ENCODE measurements around the gene FARSA.

Gene FARSA

GRCh38 chr19:12924621-12925310, 8.7 kb downstream of the FARSA start:
- ATAC-seq: no peak

GRCh38 chr19:12922959-12923358, 10.6 kb downstream of the FARSA start:
- ATAC-seq: no peak
- TF ChIP-seq BACH2 (CRISPR knock-in tag; IDR thresholded peaks at IDR 0.05; ENCODE audit: borderline replicate concordance) (no peak), TOX (CRISPR knock-in tag; IDR thresholded peaks at IDR 0.05; ENCODE audit: borderline replicate concordance) (no peak), ZNF8 (CRISPR knock-in tag; IDR thresholded peaks at IDR 0.05) (no peak), TSHZ2 (CRISPR knock-in tag; IDR thresholded peaks at IDR 0.05) (no peak), OSR1 (CRISPR knock-in tag; IDR thresholded peaks at IDR 0.05) (no peak), GLIS3 (CRISPR knock-in tag; IDR thresholded peaks at IDR 0.05) (no peak), ARNTL (CRISPR knock-in tag; IDR thresholded peaks at IDR 0.05; ENCODE audit: borderline replicate concordance, low read depth) (no peak), PPARA (CRISPR knock-in tag; IDR thresholded peaks at IDR 0.05; ENCODE audit: borderline replicate concordance) (no peak), ZFP30 (CRISPR knock-in tag; IDR thresholded peaks at IDR 0.05) (no peak), ZC3H10 (CRISPR knock-in tag; IDR thresholded peaks at IDR 0.05) (no peak), RARB (CRISPR knock-in tag; IDR thresholded peaks at IDR 0.05) (no peak)

More at GRCh38 chr19:12924621-12925310, 8.7 kb downstream of the FARSA start:
- TF ChIP-seq PPARA (CRISPR knock-in tag; IDR thresholded peaks at IDR 0.05; ENCODE audit: borderline replicate concordance) (no peak), GLIS3 (CRISPR knock-in tag; IDR thresholded peaks at IDR 0.05) (no peak), OSR1 (CRISPR knock-in tag; IDR thresholded peaks at IDR 0.05) (no peak), ZNF8 (CRISPR knock-in tag; IDR thresholded peaks at IDR 0.05) (no peak), POU6F1 (CRISPR knock-in tag; IDR thresholded peaks at IDR 0.05; ENCODE audit: borderline replicate concordance, low read depth) (no peak), SNAI2 (CRISPR knock-in tag; IDR thresholded peaks at IDR 0.05) (no peak), ZNF565 (CRISPR knock-in tag; conservative IDR thresholded peaks at IDR 0.05; ENCODE audit: low read depth) (no peak)

- no peak for ATAC-seq
- TF ChIP-seq ZNF8 (CRISPR knock-in tag; IDR thresholded peaks at IDR 0.05) (no peak), ZNF70 (CRISPR knock-in tag; IDR thresholded peaks at IDR 0.05) (no peak), BACH2 (CRISPR knock-in tag; IDR thresholded peaks at IDR 0.05; ENCODE audit: borderline replicate concordance) (no peak), ZC3H10 (CRISPR knock-in tag; IDR thresholded peaks at IDR 0.05) (no peak), POU6F1 (CRISPR knock-in tag; IDR thresholded peaks at IDR 0.05; ENCODE audit: borderline replicate concordance, low read depth) (no peak), ARNTL (CRISPR knock-in tag; IDR thresholded peaks at IDR 0.05; ENCODE audit: borderline replicate concordance, low read depth) (no peak), PPARA (CRISPR knock-in tag; IDR thresholded peaks at IDR 0.05; ENCODE audit: borderline replicate concordance) (no peak), CSDC2 (CRISPR knock-in tag; IDR thresholded peaks at IDR 0.05) (no peak)
Observed at GRCh38 chr19:12921047-12921446, 12.5 kb downstream of the FARSA start.

- no peak for ATAC-seq
- no peak for TF ChIP-seq TSHZ2 (CRISPR knock-in tag; IDR thresholded peaks at IDR 0.05)
- no peak for TF ChIP-seq TOX (CRISPR knock-in tag; IDR thresholded peaks at IDR 0.05; ENCODE audit: borderline replicate concordance)
- TF ChIP-seq CSRNP3 (CRISPR knock-in tag; IDR thresholded peaks at IDR 0.05): no peak
- no peak for TF ChIP-seq ZC3H10 (CRISPR knock-in tag; IDR thresholded peaks at IDR 0.05)
- no peak for TF ChIP-seq ZFP30 (CRISPR knock-in tag; IDR thresholded peaks at IDR 0.05)
- no peak for TF ChIP-seq OSR1 (CRISPR knock-in tag; IDR thresholded peaks at IDR 0.05)
- TF ChIP-seq POU6F1 (CRISPR knock-in tag; IDR thresholded peaks at IDR 0.05; ENCODE audit: borderline replicate concordance, low read depth): no peak
- TF ChIP-seq CSDC2 (CRISPR knock-in tag; IDR thresholded peaks at IDR 0.05): no peak
- no peak for TF ChIP-seq ARNTL (CRISPR knock-in tag; IDR thresholded peaks at IDR 0.05; ENCODE audit: borderline replicate concordance, low read depth)
- TF ChIP-seq RARB (CRISPR knock-in tag; IDR thresholded peaks at IDR 0.05): no peak
- no peak for TF ChIP-seq ZNF565 (CRISPR knock-in tag; conservative IDR thresholded peaks at IDR 0.05; ENCODE audit: low read depth)
- no peak for TF ChIP-seq ZNF70 (CRISPR knock-in tag; IDR thresholded peaks at IDR 0.05)
- no peak for TF ChIP-seq CREB5 (CRISPR knock-in tag; IDR thresholded peaks at IDR 0.05; ENCODE audit: low read depth)
- no peak for TF ChIP-seq PPARA (CRISPR knock-in tag; IDR thresholded peaks at IDR 0.05; ENCODE audit: borderline replicate concordance)
- no peak for TF ChIP-seq BACH2 (CRISPR knock-in tag; IDR thresholded peaks at IDR 0.05; ENCODE audit: borderline replicate concordance)
Observed at GRCh38 chr19:12918253-12918652, 15.3 kb downstream of the FARSA start.

All from SK-N-SH treated with all-trans-retinoic acid at 6 μM for 48 hours (cell line).